Measurements from ENCODE around the gene ACTMAP.

DNA sequence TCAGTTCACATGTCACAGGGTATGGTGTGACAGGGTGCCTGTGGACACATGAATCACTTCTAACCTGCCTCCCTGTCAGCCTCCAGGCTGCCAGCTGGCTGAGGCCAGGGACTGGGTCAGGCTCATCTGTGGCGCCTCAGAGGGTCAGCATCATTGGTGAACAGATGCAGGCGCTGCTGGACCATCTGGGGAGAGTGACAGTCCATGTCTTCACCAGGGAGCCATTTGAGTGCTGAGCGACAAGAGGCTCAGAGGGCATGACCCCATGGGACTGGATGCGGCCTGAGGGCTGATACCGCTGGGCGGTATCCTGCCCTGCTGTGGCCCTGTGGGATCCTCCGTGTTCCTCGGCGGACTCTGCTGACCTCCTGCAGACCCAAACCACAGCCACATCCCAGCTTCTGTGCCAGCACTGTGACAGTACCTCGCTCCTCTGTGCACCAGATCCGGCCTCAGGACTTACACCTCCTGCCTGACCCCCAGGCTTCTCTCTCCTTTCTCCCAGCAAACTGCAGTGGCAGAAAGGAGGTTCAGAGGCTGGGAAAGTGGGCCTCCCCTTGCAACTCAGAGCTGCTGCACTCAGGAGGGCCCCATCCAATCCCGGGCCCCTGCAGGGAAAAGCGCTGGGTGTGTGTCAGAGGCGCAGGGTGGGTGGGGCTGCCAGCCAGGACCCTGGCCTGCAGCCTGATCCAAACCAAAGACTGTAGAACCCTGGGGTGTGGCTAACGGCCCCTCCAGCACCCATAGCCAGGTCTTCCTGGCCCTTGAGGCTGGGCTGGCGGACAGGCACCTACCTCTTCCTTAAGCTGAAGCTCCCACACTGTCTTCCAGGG is 10.2 kb downstream of the ACTMAP start:
- TF ChIP-seq HDGF (IDR thresholded peaks at IDR 0.05; ENCODE audit: borderline replicate concordance), result no peak
- no peak for TF ChIP-seq FOXA1 (IDR thresholded peaks at IDR 0.05)
- no peak for TF ChIP-seq L3MBTL2 (conservative IDR thresholded peaks at IDR 0.05)
- no peak for TF ChIP-seq FOXK2 (IDR thresholded peaks at IDR 0.05)
- TF ChIP-seq ELF4 (IDR thresholded peaks at IDR 0.05), result no peak
- TF ChIP-seq FOXM1 (IDR thresholded peaks at IDR 0.05; ENCODE audit: borderline replicate concordance), result no peak
- TF ChIP-seq SUZ12 (IDR thresholded peaks at IDR 0.05), result no peak
- TF ChIP-seq SP1 (IDR thresholded peaks at IDR 0.05), result no peak
- no peak for TF ChIP-seq LEF1 (IDR thresholded peaks at IDR 0.05; ENCODE audit: borderline replicate concordance)

Measured in HEK293T (cell line).